Peyer's patch (tissue), 4 donors: ENCODE measurements around the gene UBE2V1. TPM values are rescaled to one million over a fixed set of nuclear protein-coding genes. Genes with fewer than 3 reads are reported as not detected.

Experiments
- DNase-seq, 3 donors: peaks; one replicate each; pipeline ENCODE4 v3.0.0-alpha.2; 2017 to 2019
- H3K27ac ChIP-seq, 4 donors: fragments of 200-600 bp; sonication (generic); one replicate each; pipeline ENCODE4 v1.5.1; 2016 to 2019
- H3K27me3 ChIP-seq, 2 donors: fragments of 200-600 bp; sonication (generic); one replicate each; pipeline ENCODE4 v1.5.1; 2019
- H3K36me3 ChIP-seq, 3 donors: fragments of 200-600 bp; sonication (generic); one replicate each; pipeline ENCODE4 v1.5.1; 2016 to 2019
- H3K4me1 ChIP-seq, 4 donors: fragments of 200-600 bp; sonication (generic); one replicate each; pipeline ENCODE4 v1.5.1; 2016 to 2019
- H3K4me3 ChIP-seq, 4 donors: fragments of 200-600 bp; sonication (generic); 1 replicate in 3 of 4; 2 replicates in 1 of 4; pipeline ENCODE4 v1.5.1; 2016 to 2019; ENCODE audit warnings: mild to moderate bottlenecking in 1 of 4
- H3K9me3 ChIP-seq, 4 donors: fragments of 200-600 bp; sonication (generic); one replicate each; pipeline ENCODE4 v1.5.1; 2016 to 2019; ENCODE audit warnings: mild to moderate bottlenecking in 1 of 4
- POLR2A ChIP-seq, 2 donors: fragments of 450-650 bp; IDR thresholded peaks; one replicate each; pipeline ENCODE4 v1.5.1; 2017; ENCODE audit warnings: antibody characterized with exemption in 2 of 2, mild to moderate bottlenecking in 2 of 2, moderate library complexity in 2 of 2
- total RNA-seq, 4 donors: library from RNA; depleted of rRNA; stranded (reverse); fragments of >200 nt; gene quantifications; one replicate each; pipeline ENCODE4 v1.1.0, GENCODE V29; 2016
- TF ChIP-seq, protein P1 (sequence below), 6 experiments: fragments of 450-650 bp in 4 of 6; fragments of 200-600 bp in 2 of 6; sonication (generic) in 1 of 6; IDR thresholded peaks; one replicate each; pipeline ENCODE4 v1.5.1; 2017 to 2019; ENCODE audit warnings: antibody characterized with exemption in 6 of 6, mild to moderate bottlenecking in 3 of 6, moderate library complexity in 1 of 6

The UBE2V1 gene
- total RNA-seq, 4 donors from 2014 or later: 94.4 to 111 (median 105) TPM

DNA sequence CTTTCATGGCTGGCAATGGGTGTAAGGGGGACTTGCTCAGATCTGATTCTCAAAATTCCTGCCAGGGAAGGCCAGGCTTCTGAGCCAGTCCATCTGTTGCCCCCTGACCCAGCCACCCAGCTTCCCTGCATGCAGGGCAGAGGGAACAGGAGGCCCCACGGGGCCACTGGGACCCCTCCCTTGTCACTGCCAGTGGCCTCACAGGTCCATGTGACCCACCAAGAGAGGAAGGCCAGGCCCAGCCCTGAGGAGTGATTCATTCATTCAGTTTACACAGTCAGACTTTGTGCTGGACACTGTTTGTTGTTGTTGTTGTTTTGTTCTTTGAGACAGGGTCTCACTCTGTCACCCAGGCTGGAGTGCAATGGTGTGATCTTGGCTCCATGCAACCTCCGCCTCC is 39.5 kb downstream of the UBE2V1 start:
- Histone ChIP-seq H3K9me3 (no peaks in the 10 kb centered on the region), H3K27ac (no peak overlapping the region), H3K4me3 (no peak overlapping the region), H3K27me3 (no peaks in the 10 kb centered on the region), H3K4me1 (peaks cover 0 to 10% (median 2%) of the 10 kb centered on the region in 4 donors), H3K36me3 (no peaks in the 10 kb centered on the region)
- DNase-seq: no peak
- TF ChIP-seq POLR2A (IDR thresholded peaks at IDR 0.05): no peak
- TF ChIP-seq, protein P1, sequence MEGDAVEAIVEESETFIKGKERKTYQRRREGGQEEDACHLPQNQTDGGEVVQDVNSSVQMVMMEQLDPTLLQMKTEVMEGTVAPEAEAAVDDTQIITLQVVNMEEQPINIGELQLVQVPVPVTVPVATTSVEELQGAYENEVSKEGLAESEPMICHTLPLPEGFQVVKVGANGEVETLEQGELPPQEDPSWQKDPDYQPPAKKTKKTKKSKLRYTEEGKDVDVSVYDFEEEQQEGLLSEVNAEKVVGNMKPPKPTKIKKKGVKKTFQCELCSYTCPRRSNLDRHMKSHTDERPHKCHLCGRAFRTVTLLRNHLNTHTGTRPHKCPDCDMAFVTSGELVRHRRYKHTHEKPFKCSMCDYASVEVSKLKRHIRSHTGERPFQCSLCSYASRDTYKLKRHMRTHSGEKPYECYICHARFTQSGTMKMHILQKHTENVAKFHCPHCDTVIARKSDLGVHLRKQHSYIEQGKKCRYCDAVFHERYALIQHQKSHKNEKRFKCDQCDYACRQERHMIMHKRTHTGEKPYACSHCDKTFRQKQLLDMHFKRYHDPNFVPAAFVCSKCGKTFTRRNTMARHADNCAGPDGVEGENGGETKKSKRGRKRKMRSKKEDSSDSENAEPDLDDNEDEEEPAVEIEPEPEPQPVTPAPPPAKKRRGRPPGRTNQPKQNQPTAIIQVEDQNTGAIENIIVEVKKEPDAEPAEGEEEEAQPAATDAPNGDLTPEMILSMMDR (IDR thresholded peaks at IDR 0.05): no peak

DNA sequence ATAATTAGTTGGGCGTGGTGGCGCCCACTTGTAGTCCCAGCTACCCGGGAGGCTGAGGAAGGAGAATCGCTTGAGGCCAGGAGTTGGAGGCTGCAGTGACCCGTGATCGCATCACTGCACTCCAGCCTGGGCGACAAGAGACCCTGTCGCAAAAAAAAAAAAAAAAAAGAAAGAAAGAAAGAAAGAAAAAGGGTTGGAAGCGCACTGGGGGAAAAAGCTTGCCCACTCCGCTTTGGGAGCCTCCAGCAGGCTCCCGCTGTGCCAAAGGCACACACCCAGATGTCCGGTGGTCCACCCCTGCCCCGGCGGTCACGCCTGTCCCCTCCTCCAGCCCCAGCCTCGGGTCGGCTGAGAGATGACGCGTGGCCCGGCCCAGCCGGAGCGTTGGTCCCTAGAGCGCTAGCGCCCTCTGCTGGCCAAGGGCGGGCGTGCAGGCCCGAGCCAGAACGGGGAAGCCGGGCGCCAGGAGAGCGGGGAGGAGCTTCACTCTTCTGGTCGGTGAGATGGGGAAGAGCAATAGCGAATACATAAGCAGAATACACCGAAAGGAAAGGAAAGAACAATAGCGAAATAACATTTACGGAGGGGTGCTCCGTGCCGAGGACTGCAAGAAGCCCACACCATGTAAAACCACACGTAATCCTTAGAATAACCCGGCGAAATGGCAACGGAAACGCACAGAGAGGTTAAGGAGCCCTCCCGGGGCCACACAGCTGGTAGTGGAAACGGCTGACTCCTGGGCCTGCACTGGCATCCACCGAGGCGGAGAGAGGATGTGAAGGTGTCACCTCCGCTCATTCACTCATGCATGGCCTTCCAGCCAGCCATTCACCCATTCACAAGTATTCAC is 41.7 kb downstream of the UBE2V1 start:
- Histone ChIP-seq H3K27me3 (no peaks in the 10 kb centered on the region), H3K4me3 (peak overlapping the region in 3 of 4 donors; percentile 25 to 44 (median 33)), H3K4me1 (peaks cover 0 to 10% (median 2%) of the 10 kb centered on the region in 4 donors), H3K9me3 (no peaks in the 10 kb centered on the region), H3K36me3 (no peaks in the 10 kb centered on the region), H3K27ac (peak overlapping the region in 1 of 4 donors; percentile 17)
- DNase-seq: peak; percentile 91 to 95 (median 94)
- TF ChIP-seq, protein P1 (IDR thresholded peaks at IDR 0.05): peak; percentile 98 to 100 (median 99)
- TF ChIP-seq POLR2A (IDR thresholded peaks at IDR 0.05): no peak

DNA sequence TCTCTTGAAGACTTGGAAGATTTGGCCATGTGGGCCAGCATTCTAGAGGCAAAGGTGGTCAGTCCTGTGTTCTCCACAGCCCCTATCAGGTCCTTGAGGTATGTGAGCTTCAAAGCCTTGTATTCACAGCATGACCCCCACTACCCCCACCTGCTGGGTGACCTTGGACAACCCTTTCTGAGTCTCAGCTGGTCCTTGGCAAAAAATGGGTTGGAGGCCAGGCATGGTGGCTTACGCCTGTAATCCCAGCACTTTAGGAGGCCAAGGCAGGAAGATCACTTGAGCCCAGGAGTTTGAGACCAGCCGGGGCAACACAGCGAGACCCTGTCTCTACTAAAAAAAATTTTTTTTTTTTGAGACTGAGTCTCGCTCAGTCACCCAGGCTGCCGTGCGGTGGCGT is 42.6 kb downstream of the UBE2V1 start:
- no peaks in the 10 kb centered on the region for H3K36me3 ChIP-seq
- H3K27me3 ChIP-seq: no peaks in the 10 kb centered on the region
- DNase-seq: peak in 1 of 3 donors; percentile 24
- TF ChIP-seq, protein P1 (IDR thresholded peaks at IDR 0.05): no peak
- no peak for TF ChIP-seq POLR2A (IDR thresholded peaks at IDR 0.05)
- no peak overlapping the region for H3K4me3 ChIP-seq
- no peak overlapping the region for H3K27ac ChIP-seq
- H3K9me3 ChIP-seq: no peaks in the 10 kb centered on the region
- H3K4me1 ChIP-seq: peaks cover 0 to 10% (median under 1%) of the 10 kb centered on the region in 4 donors

DNA sequence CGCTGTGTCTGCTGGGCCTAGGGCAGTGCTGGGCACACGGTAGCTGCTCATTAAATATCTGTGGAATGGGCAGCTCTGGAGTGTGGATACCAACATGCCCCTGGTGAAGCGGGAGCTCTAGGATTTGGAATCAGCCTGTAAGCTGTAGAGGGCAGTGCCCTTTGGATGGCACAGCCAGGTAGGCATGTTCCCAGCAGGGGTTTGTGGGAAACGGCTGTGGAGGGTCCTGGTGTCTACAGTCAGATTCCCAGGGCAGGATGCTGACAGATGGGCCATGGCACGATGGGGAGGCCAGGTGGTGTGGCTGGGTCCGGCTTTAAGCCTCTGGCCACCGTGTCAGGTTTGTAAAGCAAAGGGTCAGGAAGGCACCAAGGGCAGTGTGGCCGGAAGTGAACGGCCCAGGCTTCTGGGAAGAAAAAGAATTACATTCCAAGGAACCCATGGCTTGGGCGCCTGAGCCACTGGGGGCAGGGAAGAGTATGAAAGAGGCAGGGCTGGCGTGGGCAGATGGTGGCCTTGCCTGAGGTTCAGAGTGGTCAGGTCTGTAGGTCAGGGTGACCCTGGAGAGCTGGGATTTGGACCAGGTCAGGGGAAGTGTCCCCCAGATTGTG is 44.8 kb downstream of the UBE2V1 start:
- Histone ChIP-seq H3K27me3 (no peaks in the 10 kb centered on the region), H3K4me1 (peaks cover 0 to 10% (median 0%) of the 10 kb centered on the region in 4 donors), H3K9me3 (no peaks in the 10 kb centered on the region), H3K36me3 (no peaks in the 10 kb centered on the region), H3K27ac (no peak overlapping the region), H3K4me3 (no peak overlapping the region)
- no peak for DNase-seq
- TF ChIP-seq POLR2A (IDR thresholded peaks at IDR 0.05): no peak
- TF ChIP-seq, protein P1 (IDR thresholded peaks at IDR 0.05): no peak

DNA sequence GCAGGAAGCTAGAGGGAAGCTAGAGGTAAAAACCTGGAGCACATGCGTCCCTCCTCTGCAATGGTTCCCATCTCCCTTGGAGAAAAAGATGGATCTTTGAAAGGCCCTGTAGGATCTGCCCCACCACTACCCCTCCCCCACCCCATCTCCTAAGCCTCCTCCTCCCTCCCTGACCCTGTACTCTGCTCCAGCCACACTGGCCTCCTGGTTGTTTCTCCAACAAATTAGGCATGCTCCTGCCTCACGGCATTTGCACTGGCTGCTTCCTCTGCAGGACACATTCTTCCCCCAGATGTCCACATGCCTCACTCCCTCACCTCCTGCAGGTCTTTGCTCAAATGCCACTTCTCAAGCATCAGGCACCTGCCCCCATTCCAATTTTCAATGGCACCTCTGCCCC is 45.5 kb downstream of the UBE2V1 start:
- Histone ChIP-seq H3K9me3 (no peaks in the 10 kb centered on the region), H3K27ac (no peak overlapping the region), H3K36me3 (no peaks in the 10 kb centered on the region), H3K27me3 (no peaks in the 10 kb centered on the region), H3K4me1 (peaks cover 0 to 10% (median 0%) of the 10 kb centered on the region in 4 donors), H3K4me3 (no peak overlapping the region)
- DNase-seq: no peak
- no peak for TF ChIP-seq POLR2A (IDR thresholded peaks at IDR 0.05)
- TF ChIP-seq, protein P1 (IDR thresholded peaks at IDR 0.05): no peak
